Stimulated activated CD8-positive, alpha-beta memory T cell treated with anti-CD3 and anti-CD28 coated beads, Interleukin-4, amount 100 ng/mL, for 4 hours (primary cell): ENCODE data around the gene CNTFR.
A peak's percentile ranks its signal among the peaks of the same experiment; 100 is the strongest.

ENCODE experiments used
- DNase-seq, 2 donors: peaks; one replicate each; pipeline ENCODE4 v3.0.0-alpha.2; 2020; ENCODE audit warnings: low read depth in 2 of 2, low spot score in 1 of 2

CNTFR gene

GRCh38 chr9:34526026-34526425, 63.5 kb downstream of the CNTFR start:
- DNase-seq: no peak

- DNase-seq: no peak
These were observed 65.2 kb downstream of the CNTFR start for GRCh38 chr9:34524349-34524748.

- DNase-seq: peak; percentile 61 to 74
These were observed 66.3 kb downstream of the CNTFR start, which contains the start of gene ENHO for GRCh38 chr9:34522971-34523797. TSS of gene ENHO (minus strand) at chr9:34522990. CDS start at chr9:34521695, 1,295 bp downstream.

GRCh38 chr9:34522091-34522887, 67.2 kb downstream of the CNTFR start:
- DNase-seq: no peak

- no peak for DNase-seq
These were observed 68.0 kb downstream of the CNTFR start for GRCh38 chr9:34521406-34522045.

GRCh38 chr9:34520505-34521385, 68.8 kb downstream of the CNTFR start:
- no peak for DNase-seq

GRCh38 chr9:34520096-34520495, 69.4 kb downstream of the CNTFR start:
- DNase-seq: no peak

- no peak for DNase-seq
These were observed 70.1 kb downstream of the CNTFR start for GRCh38 chr9:34519321-34520020.

- no peak for DNase-seq
These were observed 70.6 kb downstream of the CNTFR start for GRCh38 chr9:34518896-34519295.

GRCh38 chr9:34518110-34518616, 71.4 kb downstream of the CNTFR start:
- no peak for DNase-seq

GRCh38 chr9:34517185-34517584, 72.3 kb downstream of the CNTFR start:
- DNase-seq: no peak

GRCh38 chr9:34515959-34516358, 73.6 kb downstream of the CNTFR start:
- no peak for DNase-seq

- DNase-seq: no peak
These were observed 74.7 kb downstream of the CNTFR start for GRCh38 chr9:34514816-34515215.

GRCh38 chr9:34514401-34514800, 75.1 kb downstream of the CNTFR start:
- DNase-seq: no peak

GRCh38 chr9:34513567-34514214, 75.8 kb downstream of the CNTFR start:
- no peak for DNase-seq

- no peak for DNase-seq
These were observed 77.1 kb downstream of the CNTFR start for GRCh38 chr9:34512131-34513078.

- DNase-seq: no peak
These were observed 78.7 kb downstream of the CNTFR start for GRCh38 chr9:34510497-34511468.
